ENCODE results near the gene APOBEC3C. TPM values are rescaled to one million over a fixed set of nuclear protein-coding genes. Genes with fewer than 3 reads are reported as not detected.
"Not testable (repeated sequence)": the region's sequence is repeated elsewhere in the genome, so short reads cannot be mapped to it uniquely, and the experiment has no call there.

Gene APOBEC3C
- total RNA-seq, 1 donor from 2014 or later: 0.68 TPM

GRCh38 chr22:39066442-39067276 is 52.6 kb downstream of the APOBEC3C start:
- DNase-seq: not testable (repeated sequence)

- no peak for DNase-seq
Measured at GRCh38 chr22:39068033-39068785, 54.2 kb downstream of the APOBEC3C start.

Other genes with a start within 250 kb of the APOBEC3C start
- 15.3 and 16.3 TPM in 2 replicates for gene DNAL4, start 220.1 kb upstream of the APOBEC3C start, total RNA-seq
- 0.34 and 0.84 TPM in 2 replicates for gene NPTXR, start 170.2 kb upstream of the APOBEC3C start, total RNA-seq
- gene CBX6, start 142.0 kb upstream of the APOBEC3C start, total RNA-seq: 22.1 and 32.4 TPM in 2 replicates
- not detected in 2 replicates for gene APOBEC3A, start 56.6 kb upstream of the APOBEC3C start, total RNA-seq
- gene APOBEC3B, start 31.9 kb upstream of the APOBEC3C start, total RNA-seq: under 0.01 and 2.5 TPM in 2 replicates
- 1.3 and 3.4 TPM in 2 replicates for gene APOBEC3D, start 6.9 kb downstream of the APOBEC3C start, total RNA-seq
- gene APOBEC3F, start 26.6 kb downstream of the APOBEC3C start, total RNA-seq: 2.7 and 4.8 TPM in 2 replicates
- gene APOBEC3G, start 63.0 kb downstream of the APOBEC3C start, total RNA-seq: 6.0 and 10.0 TPM in 2 replicates
- not detected in 2 replicates for gene APOBEC3H, start 83.0 kb downstream of the APOBEC3C start, total RNA-seq
- gene CBX7, start 138.4 kb downstream of the APOBEC3C start, total RNA-seq: 6.4 and 9.5 TPM in 2 replicates
- 75.7 and 80.1 TPM in 2 replicates for gene PDGFB, start 230.7 kb downstream of the APOBEC3C start, total RNA-seq